H7 (cell line): ENCODE data around the gene SETBP1. TPM values are rescaled to one million over a fixed set of nuclear protein-coding genes. Genes with fewer than 3 reads are reported as not detected.

Source experiments
- DNase-seq: peaks from one replicate; pipeline ENCODE4 v3.0.0; 2012
- H3K27me3 ChIP-seq: 2 replicates; pipeline ENCODE4 v1.6.0; 2011; ENCODE audit warnings: mild to moderate bottlenecking, low read length; ENCODE audit not compliant: control insufficient read depth, insufficient read depth
- H3K36me3 ChIP-seq: replicated peaks from 2 replicates; pipeline ENCODE4 v1.5.1; 2011; ENCODE audit warnings: low read length; ENCODE audit not compliant: control insufficient read depth, insufficient read depth
- H3K4me3 ChIP-seq: 2 replicates; pipeline ENCODE4 v1.5.1; 2011; ENCODE audit warnings: low read depth, mild to moderate bottlenecking, control low read depth, low read length, moderate library complexity; ENCODE audit not compliant: insufficient read depth
- total RNA-seq: library from RNA; depleted of rRNA; stranded (reverse); fragments of >200 nt; shearing (Covaris generic); gene quantifications from 2 replicates; pipeline ENCODE4 v1.2.3, GENCODE V29; 2014

SETBP1 gene
- total RNA-seq, 1 experiment from 2014 or later, result 1.8 TPM

GRCh38 chr18:44687421-44687820, 6.7 kb downstream of the SETBP1 start:
- DNase-seq, result no peak
- Histone ChIP-seq H3K4me3 (no peak overlapping the region), H3K27me3 (no peaks in the 10 kb centered on the region), H3K36me3 (no peaks in the 10 kb centered on the region)

- Histone ChIP-seq H3K36me3 (no peaks in the 10 kb centered on the region), H3K27me3 (no peaks in the 10 kb centered on the region), H3K4me3 (no peak overlapping the region)
- no peak for DNase-seq
These were observed 9.0 kb downstream of the SETBP1 start for GRCh38 chr18:44689736-44690135.

GRCh38 chr18:44691148-44691925, 10.6 kb downstream of the SETBP1 start:
- no peaks in the 10 kb centered on the region for H3K36me3 ChIP-seq
- DNase-seq, result no peak
- no peak overlapping the region for H3K4me3 ChIP-seq
- H3K27me3 ChIP-seq, result no peaks in the 10 kb centered on the region

- DNase-seq, result no peak
- Histone ChIP-seq H3K27me3 (no peaks in the 10 kb centered on the region), H3K4me3 (no peak overlapping the region), H3K36me3 (no peaks in the 10 kb centered on the region)
These were observed 12.5 kb downstream of the SETBP1 start for GRCh38 chr18:44693030-44693784.

- no peaks in the 10 kb centered on the region for H3K27me3 ChIP-seq
- H3K4me3 ChIP-seq, result no peak overlapping the region
- DNase-seq, result no peak
- H3K36me3 ChIP-seq, result no peaks in the 10 kb centered on the region
These were observed 14.8 kb downstream of the SETBP1 start for GRCh38 chr18:44695503-44695902.

GRCh38 chr18:44696892-44697291, 16.2 kb downstream of the SETBP1 start:
- peak; percentile 33 for DNase-seq
- H3K27me3 ChIP-seq, result no peaks in the 10 kb centered on the region
- H3K36me3 ChIP-seq, result no peaks in the 10 kb centered on the region
- no peak overlapping the region for H3K4me3 ChIP-seq

GRCh38 chr18:44697315-44697714, 16.6 kb downstream of the SETBP1 start:
- no peak overlapping the region for H3K4me3 ChIP-seq
- no peaks in the 10 kb centered on the region for H3K36me3 ChIP-seq
- H3K27me3 ChIP-seq, result no peaks in the 10 kb centered on the region
- DNase-seq, result no peak

GRCh38 chr18:44698518-44698917, 17.8 kb downstream of the SETBP1 start:
- DNase-seq, result no peak
- Histone ChIP-seq H3K27me3 (no peaks in the 10 kb centered on the region), H3K4me3 (no peak overlapping the region), H3K36me3 (no peaks in the 10 kb centered on the region)

GRCh38 chr18:44699572-44700261, 19.0 kb downstream of the SETBP1 start:
- Histone ChIP-seq H3K36me3 (no peaks in the 10 kb centered on the region), H3K27me3 (no peaks in the 10 kb centered on the region), H3K4me3 (no peak overlapping the region)
- DNase-seq, result no peak

- H3K27me3 ChIP-seq, result no peaks in the 10 kb centered on the region
- H3K36me3 ChIP-seq, result no peaks in the 10 kb centered on the region
- no peak overlapping the region for H3K4me3 ChIP-seq
- no peak for DNase-seq
These were observed 20.0 kb downstream of the SETBP1 start for GRCh38 chr18:44700652-44701051.

- no peaks in the 10 kb centered on the region for H3K27me3 ChIP-seq
- no peak overlapping the region for H3K4me3 ChIP-seq
- no peak for DNase-seq
- H3K36me3 ChIP-seq, result no peaks in the 10 kb centered on the region
These were observed 20.5 kb downstream of the SETBP1 start for GRCh38 chr18:44701227-44701626.

GRCh38 chr18:44702594-44702993, 21.9 kb downstream of the SETBP1 start:
- no peak overlapping the region for H3K4me3 ChIP-seq
- DNase-seq, result no peak
- H3K36me3 ChIP-seq, result no peaks in the 10 kb centered on the region
- no peaks in the 10 kb centered on the region for H3K27me3 ChIP-seq

GRCh38 chr18:44704135-44704789, 23.6 kb downstream of the SETBP1 start:
- Histone ChIP-seq H3K36me3 (no peaks in the 10 kb centered on the region; the same call in 1 of the 2 replicates), H3K4me3 (no peak overlapping the region), H3K27me3 (no peaks in the 10 kb centered on the region)
- no peak for DNase-seq

- H3K27me3 ChIP-seq, result no peaks in the 10 kb centered on the region
- DNase-seq, result no peak
- H3K4me3 ChIP-seq, result no peak overlapping the region
- H3K36me3 ChIP-seq, result no peaks in the 10 kb centered on the region; the same call in 1 of the 2 replicates
These were observed 24.5 kb downstream of the SETBP1 start for GRCh38 chr18:44705075-44705675.
